ENCODE results near the gene LDLRAD4.
"Not testable (repeated sequence)": the region's sequence is repeated elsewhere in the genome, so short reads cannot be mapped to it uniquely, and the experiment has no call there.

Gene LDLRAD4

DNA sequence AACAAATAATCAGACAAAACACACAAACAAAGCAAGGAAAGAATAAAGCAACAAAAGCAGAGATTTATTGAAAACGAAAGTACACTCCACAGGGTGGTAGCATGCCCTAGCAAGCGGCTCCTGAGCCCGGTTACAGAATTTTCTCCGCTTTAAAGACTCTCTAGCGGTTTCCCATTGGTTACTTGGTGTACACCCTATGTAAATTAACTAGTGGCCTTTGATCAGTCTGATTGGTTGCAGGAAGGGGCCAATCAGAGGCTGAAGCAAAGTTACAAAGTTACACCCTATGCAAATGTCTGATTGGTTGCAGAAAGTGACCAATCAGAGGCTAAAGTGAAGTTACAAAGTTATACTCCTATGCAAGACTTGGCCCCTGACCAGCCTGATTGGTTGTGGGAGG, 242.9 kb downstream of the LDLRAD4 start:
- DNase-seq (ENCODE audit: low read depth, low spot score), result no peak

DNA sequence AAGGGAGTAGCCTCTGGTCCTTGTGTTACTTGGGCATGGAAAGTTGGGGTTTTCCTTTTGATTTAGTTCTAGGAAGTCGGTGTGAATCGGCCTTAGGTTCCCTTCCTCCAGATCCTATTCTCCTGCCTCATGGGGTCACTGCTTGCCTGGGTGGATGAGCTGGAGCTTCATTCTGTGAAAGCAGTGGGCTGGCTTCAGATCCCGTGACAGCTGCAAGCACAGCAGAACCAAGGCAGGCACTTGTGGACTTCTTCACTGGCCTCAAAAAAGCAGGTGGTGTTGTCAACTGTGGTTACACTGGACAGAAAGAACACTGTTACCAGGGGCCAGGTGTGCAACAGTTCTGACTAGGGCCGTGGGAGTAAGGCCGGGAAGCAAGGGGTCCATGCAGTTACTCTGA, 243.4 kb downstream of the LDLRAD4 start:
- no peak for DNase-seq (ENCODE audit: low read depth, low spot score)

DNA sequence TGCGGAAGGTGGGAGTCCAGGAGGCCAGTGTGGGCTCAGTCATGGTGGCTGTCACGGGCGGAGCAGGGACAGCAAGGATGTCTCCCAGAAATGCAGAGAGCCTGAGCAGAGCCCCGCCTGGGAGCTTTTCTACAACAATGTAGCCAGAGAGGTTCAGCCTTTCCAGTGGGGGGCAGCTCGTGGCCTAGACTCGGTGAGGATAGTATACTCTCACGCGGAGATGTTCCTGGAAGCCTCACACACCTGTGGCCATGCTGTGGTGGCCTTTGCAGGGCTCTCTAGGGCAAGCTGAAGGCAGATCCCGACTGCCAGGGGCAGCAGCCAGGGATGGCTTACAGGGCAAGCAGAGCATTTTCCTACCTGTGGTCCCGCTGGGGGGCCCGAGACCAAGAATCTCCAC, 244.1 kb downstream of the LDLRAD4 start:
- no peak for DNase-seq (ENCODE audit: low read depth, low spot score)

DNA sequence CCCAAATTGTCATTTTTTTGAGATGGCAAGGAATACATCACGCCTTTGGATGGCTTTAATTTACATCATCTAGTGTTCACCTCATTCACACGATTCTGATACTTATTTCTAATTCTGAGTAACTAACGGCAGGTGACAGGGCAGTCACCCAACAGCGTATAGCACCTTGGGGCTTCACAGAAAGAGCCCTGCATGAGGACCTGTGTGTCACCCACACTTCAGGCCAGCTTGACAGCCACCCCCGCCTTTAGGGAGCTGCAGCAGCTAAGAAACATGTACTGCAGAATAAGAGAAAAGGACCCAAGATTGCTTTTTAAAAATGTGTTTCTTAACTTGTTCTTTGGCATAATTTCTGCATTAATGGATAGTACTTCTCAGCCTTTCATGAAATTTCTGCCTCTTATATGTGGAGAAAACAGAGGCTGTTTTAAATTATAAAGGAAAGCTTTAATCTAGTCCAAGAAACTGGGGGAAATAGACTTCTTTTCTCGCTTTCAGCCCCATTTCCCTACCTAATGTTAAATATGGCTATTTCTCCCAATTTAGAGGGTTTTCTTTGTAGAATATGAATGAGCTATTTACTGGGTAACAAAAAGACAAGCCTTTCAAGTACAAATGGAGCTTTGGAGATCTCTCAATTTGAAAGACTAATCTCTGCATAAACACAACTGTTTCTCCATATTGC, 245.1 kb downstream of the LDLRAD4 start:
- DNase-seq (ENCODE audit: low read depth, low spot score), result no peak

DNA sequence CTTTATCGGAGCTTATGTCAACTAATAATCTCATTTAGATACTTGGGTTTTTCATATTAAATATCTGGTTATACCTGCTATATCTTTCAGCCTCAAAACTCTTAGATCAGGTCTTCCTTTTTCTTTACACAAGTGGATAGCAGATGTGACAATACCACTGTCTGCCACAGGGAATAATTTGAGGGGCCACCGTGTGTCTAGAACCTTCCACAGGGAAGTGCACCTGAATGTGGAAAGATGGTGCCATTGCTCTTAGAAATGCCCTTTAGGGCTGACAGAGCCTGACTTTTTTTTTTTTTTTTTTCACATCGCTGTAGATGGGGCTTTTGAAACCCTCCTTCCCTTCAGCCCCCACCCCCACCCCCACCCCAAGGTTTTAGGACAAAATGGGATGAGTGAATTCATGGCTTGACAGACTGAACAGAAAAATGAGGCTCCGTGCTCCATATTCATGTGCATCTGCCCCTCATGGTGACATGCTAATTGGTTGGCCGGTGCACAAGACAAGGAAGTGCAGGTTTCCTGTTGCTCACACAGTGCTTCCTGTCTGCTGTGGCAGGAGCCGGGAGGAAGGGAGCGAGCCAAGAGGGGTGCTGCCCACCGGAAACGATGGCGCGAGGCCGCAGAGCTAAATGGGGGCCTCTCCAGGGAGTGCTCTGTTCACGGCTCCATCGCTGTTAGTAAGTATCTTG, 246.0 kb downstream of the LDLRAD4 start:
- peak; percentile 37 for DNase-seq (ENCODE audit: low read depth, low spot score)

DNA sequence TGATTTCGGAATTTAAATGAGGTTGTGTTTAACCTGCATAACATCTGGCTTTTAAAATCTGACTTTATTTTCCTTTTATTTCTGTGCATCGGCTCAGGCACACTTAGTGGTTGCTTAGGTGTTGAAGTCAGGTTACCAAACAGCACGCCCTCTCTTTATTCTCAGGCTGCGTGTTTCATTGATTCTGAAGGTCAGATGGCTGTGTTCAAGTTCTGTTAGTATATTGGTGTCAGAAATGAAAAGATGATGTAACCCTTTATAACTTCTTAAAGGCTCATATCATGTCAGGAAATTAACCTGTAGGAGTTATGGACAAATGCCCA, 246.5 kb downstream of the LDLRAD4 start:
- no peak for DNase-seq (ENCODE audit: low read depth, low spot score)

DNA sequence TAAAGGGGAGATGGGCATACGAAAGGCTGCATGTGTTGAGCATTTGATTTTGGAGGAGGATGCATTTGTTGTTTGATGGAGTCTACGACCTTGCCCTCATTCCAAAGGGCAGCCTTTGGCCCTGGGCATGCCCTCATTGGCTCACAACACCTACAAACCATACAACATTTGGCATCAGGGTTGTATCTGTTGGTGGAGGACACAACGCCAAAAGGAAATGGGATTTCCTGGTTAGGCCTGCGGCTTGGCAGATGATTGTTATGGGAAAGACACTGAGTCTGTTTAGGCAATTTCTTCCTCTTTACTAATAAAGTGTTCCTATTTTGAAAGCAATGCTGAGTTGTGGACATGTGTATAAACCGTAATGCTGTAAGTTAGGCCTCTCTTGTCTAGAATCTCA, 246.9 kb downstream of the LDLRAD4 start:
- no peak for DNase-seq (ENCODE audit: low read depth, low spot score)

DNA sequence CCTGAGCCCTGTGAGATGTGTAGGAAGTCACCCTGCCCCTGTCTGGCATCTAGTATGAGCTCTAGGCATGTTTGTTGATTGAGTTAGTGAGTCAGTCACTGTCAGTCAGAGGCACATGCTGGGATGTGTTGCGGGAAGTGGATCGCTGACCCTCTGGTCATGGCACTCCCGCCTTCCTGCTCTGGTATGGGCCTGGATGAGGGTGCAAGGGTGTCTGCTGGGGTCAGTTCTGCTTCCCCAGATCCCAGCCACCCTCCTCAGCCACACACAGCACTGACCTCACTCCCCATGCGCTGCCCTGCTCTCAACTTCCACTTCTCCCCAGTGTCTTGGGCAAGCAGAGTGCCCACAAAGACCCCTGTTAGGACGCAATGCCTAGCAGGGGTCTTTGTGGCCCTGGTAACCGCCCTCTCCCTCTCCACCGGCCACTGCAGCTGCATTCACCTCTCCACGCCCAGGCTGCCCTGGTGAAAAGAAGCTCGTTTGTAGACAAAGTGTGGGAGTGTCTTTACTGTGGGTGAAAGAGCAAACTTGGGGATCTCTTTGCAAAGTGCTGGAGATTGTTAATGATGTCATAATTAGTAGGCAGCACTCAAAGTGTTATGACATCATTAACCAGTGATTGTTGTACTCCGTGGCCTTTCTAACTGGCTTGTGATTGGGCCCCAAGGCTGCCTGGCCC, 252.1 kb downstream of the LDLRAD4 start:
- DNase-seq (ENCODE audit: low read depth, low spot score), result no peak

DNA sequence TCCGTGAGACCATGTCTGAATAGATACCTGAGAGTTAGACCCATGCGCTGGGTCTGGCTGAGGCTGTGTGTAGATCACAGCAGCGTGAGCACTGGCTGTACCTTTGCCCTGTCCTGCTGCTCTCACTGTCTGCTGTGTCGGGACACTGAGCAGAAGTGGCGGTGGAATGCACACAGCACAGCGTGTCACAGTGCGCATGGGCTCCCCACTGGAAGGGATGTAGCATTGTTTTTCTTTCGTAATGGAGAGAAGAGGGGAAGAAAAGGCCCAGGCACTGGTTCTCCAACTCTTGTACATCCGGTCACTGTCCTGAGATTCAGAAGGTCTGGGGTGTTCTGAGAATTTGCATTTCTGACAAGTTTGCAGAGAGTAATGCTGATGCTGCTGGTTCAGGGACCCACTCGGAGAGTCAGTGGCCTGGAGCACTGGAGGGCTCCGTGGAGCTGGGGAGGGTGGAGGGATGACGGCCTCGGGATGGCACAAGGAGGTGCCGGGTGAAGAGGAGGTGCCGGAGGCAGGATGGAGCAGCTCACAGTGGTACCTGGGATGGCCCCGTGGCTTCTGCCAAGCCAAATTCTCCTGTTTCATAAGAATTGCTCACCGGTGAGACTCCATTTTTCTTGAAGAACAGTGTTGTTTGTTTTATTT, 252.8 kb downstream of the LDLRAD4 start:
- no peak for DNase-seq (ENCODE audit: low read depth, low spot score)

DNA sequence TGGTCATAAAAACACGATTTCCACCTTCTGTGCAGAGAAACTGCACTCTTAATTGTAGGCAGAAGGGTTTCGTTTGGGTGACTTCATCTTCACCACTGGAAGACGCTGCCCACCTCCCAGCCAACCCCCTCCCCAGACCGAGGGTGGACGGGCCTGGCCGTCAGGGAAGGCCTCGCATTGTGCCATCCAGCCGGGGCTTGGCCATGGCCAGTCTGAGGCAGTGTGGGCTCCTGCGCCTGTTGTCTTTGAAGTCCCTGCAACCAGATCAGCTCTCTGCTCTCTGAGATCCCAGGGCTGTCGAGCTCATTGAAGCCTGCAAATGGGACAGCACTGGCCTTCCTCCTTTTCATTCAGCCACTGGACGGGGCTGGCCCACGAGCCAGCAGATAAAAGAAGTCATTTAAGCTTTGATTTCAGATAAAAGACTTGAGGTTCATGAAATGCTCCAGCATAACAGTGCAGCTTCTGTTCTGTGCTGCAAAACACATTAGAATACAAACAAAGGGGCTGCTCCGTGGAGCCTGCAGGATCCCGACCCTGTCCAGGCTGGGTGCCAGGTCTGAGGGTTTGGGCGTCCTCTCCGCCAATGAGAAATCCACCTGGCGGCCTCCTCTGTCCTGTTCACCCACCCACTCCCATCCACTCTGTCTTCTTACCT, 253.5 kb downstream of the LDLRAD4 start:
- no peak for DNase-seq (ENCODE audit: low read depth, low spot score)

DNA sequence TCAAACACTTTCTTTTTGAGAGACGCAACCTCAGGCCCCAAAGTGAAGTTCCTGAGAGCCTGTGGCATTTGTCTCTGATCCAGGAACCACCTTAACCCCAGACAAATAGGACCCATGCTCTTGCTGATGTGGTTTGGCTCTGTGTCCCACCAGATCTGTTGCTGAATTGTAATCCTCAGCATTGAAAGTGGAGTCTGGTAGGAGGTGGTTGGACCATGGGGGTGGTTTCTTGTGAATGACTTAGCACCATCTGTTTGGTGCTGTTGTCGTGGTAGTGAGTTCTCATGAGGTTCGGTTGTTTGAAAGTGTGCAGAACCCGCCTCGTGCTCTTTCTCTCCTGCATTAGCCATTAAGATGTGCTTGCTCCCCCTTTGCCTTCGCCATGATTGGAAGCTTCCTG, 255.2 kb downstream of the LDLRAD4 start:
- no peak for DNase-seq (ENCODE audit: low read depth, low spot score)

DNA sequence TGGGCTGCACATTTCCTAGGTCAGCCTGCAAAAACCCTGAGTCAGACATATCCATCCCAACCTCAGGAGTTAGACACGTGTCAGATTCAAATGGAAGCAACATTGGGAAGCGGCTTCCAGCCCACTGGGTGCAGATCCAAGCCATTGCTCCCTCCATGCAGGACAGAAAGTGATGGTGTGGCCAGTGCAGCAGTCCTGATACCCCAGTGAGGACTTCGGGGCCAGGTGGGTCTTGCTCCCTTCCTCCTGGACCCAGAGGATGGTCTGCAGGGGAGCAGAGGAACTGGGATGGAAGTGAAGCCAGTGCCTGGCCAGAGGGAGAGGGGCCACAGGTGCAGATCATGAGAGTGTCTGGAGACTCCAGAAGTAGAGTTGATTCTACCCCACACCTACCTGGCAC, 255.8 kb downstream of the LDLRAD4 start:
- no peak for DNase-seq (ENCODE audit: low read depth, low spot score)

DNA sequence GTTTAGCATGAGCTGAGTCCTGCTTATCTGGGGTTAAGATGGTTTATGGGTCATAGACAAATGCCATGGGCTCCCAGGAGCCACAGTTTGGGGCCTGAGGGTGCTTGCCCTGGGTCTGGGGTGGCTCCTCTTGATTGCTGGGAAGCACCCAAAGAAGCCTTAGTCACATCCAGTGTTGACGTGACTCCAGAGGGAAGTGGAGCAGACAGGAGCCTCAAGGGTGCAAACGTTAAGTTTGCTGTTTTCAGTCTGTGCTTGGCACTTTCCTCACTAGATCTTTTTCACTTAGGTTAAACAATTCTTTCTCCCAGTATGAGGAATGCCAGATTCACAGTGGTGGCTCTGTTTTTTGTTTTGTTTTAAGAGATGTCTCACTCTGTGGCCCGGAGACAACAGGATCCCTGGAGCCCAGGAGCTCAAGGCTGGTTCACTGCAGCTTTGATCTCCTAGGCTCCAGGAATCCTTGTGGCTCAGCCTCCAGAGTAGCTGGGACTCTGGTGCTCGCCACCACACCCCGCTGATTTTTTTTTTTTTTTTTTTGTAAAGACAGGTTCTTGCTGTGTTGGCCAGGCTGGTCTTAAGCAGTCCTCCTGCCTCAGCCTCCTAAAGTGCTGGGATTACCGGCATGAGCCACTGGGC, 256.5 kb downstream of the LDLRAD4 start:
- no peak for DNase-seq (ENCODE audit: low read depth, low spot score)

DNA sequence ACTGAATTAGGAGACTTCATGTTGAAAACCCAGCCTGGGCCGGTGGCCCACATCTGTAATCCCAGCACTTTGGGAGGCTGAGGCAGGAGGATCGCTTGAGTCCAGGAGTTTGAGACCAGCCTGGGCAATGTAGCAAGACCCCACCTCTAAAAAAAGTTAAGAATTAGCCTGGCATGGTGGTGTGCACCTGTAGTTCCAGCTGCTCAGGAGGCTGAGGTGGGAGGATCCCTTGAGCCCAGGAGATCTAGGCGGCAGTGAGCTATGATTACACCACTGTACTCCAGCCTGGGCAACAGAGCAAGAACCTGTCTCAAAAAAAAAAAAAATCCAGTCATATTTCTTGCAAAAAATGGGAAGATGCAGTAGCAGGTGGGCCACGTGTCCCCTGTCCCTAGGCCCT, 257.8 kb downstream of the LDLRAD4 start:
- DNase-seq (ENCODE audit: low read depth, low spot score), result not testable (repeated sequence)

DNA sequence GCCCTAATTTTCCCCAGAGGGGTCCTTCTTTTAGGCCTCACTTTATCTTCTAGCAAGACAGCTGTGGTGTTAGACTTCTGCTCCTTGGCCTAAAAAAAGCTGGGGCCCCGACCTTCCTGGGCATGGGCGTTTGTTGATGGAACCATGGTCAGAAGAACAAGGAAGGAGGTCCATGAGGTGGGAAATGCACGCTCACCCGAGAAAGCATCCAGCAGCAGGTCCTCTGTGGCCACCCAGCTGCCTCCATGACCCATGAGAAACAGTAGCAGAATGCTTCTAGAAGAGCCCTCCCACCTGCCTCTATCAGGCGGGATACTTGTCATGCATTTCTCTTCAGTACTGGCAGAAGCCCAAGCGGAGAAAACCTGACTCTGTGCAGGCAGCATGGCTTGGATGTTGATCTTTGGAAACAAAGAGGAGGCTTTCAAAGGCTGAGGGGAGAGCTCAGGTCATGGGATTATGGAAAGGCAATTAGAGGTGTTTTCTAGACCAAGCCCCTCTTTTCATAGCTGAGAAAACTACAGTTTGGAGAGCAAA, 258.7 kb downstream of the LDLRAD4 start:
- no peak for DNase-seq (ENCODE audit: low read depth, low spot score)

DNA sequence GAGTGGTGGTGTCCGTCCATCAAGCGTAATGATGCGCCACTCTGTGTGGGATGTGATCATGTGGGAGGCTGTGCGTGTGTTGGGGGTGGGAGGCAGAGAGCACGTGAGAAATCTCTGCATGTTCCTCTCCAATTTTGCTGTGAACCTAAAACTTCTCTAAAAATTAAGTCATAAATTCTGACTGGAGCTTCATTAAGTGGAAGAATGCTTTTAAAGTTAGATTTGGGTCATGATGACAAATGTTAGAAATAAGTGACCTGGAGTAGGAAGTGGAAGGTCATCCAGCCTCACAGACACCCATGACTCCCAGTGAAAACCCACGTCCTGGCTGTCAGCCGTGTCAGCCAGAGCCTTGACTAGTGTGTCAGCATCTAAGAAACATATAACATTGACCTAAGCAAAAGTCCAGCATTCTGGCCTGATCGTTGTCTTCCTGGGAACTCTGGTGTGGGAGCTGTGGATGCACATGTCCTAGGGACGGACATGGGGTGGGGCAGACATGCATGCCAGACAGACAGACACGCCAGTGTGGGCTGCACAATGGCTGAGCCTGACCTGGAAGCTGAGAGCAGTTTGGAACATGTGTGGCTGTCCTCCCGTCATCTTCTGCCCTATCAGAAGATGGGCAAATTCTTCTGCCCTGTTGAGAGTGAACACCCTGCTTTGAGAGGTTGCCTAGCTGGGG, 262.2 kb downstream of the LDLRAD4 start:
- no peak for DNase-seq (ENCODE audit: low read depth, low spot score)

DNA sequence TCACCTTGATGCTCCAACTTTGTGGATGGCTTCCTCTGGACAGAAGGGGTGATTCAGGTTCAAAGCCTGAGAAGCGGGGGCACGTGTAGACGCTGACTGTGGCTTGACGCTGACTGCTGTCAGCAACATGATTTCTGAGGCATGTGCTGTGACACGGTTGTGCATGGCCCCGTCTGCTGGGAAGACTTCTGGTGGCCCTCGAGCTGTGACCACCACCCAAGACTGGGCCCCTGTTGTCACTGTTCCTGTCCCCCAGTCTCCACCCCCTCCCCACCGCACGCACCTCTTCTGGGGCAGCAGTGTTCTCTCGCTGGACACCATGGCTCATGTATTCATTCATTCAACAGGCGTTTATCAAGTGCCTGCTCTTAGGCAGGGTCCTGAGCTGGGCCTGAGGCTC, 262.8 kb downstream of the LDLRAD4 start:
- no peak for DNase-seq (ENCODE audit: low read depth, low spot score)

DNA sequence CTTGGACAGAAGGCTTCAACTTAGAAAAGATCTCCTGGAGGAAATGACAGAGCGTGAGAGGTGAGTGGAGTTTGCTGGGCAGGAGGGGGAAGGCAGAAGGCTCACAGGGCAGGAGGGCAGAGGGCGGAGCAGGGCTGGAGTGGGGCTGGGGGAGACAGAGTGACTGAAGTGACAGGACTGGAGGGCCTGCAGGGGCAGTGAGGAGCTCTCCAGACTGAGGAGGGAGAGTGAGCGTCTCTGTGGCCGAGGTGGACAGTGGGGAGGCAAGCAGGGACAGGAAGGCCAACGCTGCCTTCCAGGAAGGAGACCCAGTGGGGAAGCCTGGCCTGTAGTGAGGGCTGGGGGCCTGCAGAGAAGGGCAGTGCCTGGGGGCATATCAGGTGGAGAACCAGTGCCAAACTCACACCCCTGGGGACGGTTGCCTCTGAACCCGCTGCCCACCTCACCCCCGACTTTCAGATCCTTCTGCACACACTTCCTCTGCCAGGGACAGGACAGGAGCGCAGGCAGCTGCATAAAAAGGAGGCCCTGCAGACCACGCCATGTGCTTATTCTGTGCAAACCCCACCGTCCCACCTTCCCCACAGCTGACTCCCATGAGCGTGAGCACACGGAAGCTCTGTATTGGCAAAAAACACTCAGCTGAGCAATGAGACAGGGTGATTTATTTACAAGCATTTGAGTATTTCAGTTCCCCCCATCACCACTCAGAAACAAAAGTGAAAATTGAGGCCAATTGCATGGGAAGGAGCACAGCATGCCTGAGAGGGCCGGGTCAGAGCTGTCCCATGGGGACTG, 263.5 kb downstream of the LDLRAD4 start:
- DNase-seq (ENCODE audit: low read depth, low spot score), result no peak

DNA sequence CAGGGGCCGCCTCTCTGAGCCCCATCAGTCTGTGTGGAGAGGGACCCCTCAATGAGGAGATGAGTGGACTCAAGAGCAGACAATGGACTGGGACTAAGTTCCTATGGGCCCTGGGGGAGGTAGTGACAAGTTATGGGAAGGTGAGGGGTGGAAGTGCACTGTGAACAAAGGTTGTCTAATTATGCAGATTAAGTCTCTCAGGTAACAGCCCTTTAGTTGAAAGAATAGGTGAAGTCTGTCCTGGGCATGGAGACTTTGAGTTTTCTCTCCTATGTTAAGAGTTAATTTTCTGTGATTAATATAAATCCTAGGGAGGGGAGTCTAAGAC, 264.0 kb downstream of the LDLRAD4 start:
- no peak for DNase-seq (ENCODE audit: low read depth, low spot score)
